AG08395 (cell line): ENCODE measurements around the gene GRIK2.

ENCODE experiments used
- DNase-seq: peaks from one replicate; pipeline ENCODE4 v3.0.0; 2012; ENCODE audit warnings: mixed read lengths, low spot score

GRIK2 gene

DNA sequence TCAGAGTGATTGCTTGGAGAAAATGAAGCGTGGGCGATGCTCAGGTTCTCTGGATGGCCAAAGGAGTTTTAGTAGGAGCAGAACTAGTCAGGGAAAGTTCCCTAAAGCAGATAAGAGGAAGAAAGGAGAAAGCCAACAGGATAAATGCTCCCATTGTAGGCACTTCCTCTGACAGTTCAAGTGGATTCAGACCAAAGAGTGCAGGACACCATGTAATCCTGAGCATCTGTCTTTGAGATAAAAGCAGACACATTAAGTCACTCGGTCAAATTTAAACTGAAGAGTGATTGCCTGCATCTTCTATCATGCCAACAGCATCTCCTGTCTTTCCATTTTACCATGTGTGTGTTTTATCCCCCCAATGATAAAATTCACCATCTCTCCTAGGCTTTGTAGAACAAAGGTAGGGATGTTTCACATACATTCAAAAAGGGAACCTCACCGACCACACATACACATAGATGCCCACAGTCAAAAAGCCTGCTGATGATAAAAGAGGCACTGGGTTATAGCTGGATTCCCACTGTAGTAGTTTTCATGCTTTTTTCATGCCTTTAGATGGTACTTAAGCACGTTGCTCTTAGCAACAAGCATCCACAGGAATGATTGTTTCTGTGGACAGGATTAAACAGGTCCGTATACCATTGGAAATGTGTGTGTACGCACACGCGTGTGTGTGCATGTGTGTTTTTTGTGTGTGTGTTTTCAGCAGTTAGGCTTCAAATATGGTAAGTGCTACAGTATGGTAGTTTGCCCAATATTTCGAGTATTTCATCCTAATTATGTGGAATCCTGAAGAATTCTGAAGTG, 7.0 kb downstream of the GRIK2 start:
- DNase-seq = no peak

DNA sequence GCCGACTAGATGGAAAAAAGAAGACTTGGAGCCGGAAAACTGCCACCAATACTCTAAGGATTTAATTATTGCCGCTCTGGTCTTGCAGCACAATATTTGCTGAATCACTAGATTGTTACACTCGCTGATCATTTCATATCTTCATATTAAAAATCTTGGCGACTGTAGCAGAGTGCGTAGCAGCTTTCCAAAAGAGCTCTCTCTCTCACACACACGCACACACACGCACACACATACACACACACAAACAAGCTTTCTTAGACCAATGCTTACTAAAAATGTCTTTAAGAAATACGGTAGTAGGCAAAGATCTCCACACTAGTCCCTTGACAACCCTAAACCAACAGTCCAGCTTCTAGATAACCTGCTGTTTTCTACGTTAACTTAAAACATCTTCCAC, 7.7 kb downstream of the GRIK2 start:
- DNase-seq = no peak

DNA sequence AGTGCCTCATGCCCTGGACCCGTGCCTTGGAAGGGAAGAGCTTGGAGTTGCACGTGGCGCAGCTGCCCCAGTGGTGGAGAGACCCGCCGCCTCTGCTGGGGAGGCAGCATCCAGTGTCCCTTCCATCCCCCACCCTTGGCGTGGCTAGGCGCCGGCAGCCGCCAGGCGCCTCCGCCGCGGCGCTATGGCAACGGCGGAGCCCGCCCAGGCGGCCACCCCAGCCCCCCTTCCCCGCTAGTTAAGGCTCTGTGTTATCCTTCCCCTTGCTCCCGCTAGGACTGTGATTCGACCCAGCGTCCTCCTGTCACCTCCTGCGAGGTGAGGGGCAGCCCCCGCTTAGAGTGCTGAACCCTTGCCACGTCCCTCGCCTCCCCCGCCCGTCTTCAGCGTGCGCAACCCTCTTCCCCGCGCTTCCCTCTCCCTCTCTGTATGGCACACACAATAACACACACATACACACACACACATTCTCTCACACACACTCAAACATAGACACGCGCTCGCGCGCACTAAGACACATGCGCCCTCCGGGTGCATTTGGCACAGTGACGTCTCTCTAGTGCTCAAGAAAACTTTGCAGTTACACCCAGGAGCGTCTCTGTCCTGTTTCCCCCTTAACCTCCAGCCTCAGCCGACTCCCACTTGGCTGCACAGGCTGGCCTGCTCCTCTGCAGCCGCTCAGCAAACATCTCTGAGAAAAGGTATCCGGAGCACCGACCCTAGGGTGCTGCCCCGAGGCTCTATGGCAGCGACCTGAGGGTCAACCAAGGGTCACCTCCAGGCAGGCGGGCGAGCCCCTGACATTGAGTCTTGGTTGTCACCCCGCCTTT, 8.5 kb downstream of the GRIK2 start:
- peak; percentile 17 for DNase-seq

DNA sequence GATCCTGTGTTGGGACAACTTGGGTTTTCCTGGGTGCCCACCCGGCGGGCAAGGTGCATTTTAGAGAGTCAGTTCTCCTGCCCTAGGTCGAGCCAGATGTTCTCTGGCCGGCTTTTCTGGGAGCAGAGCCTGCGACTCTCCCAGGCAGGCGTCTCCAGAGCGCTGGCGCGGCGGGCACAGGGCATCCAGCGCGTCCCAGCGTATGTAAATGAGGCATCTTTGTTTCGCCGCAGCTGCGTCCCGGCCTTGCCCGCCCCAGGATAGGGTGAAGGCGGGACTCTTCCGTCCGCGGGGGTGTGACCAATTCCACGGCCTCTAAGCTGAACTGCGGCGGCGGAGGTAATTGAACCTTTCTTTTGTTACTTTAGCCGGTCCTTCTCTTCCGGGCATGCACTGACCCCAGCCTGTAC, 9.1 kb downstream of the GRIK2 start:
- no peak for DNase-seq

DNA sequence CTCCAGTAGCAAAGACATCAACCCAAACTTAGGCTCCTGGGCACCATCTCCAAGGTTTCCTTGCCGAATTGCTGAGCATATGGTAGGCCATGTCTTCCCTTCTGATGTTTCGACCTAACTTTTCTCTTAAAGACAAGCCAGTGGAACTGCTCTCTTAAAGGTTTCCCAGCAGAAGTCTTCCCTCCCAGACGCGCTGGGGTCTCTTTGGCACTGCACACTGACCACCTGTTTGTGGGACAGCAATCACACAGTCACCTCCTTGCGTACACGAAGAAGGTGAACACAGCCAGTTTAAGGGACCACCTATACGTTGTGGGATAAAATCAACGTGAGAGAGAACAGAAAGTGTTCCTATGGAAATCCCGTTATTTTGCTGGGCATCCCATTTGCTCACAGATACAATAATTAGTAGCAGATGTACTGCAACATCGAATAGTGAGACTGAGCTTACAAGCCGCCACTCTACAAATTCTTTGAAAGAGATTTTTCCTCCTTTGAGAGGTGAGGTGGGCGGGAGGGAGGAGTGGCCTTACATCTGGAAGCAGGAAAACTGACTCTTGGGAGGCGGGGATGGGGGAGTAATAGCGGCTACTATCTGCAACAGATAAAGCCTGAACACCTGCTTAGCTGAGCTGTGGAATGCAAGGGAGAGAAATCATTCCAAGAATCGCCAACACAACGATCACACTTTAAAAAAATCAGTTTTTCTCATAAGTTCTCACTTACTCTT, 9.9 kb downstream of the GRIK2 start:
- DNase-seq = no peak

DNA sequence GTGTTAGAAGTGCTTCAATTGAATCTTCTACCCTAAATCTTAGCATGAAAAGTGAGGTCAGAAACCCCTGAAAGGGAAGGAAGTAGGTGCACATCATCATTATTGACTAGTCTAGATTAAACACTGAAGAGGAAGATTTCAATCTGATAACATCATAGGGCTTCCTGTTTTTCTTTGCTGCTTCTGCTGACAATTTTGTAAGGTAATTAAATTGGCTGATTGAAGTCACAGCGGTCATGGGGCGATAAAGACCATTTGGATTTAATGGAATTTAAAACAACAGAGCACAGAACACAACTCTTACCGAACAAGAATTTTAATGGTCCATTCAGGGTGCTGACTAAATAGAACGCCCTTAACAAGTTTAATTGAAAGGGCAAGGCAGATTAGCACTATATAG, 11.3 kb downstream of the GRIK2 start:
- no peak for DNase-seq

- no peak for DNase-seq
Measured at GRCh38 chr6:101413773-101414172, 20.3 kb downstream of the GRIK2 start.

DNA sequence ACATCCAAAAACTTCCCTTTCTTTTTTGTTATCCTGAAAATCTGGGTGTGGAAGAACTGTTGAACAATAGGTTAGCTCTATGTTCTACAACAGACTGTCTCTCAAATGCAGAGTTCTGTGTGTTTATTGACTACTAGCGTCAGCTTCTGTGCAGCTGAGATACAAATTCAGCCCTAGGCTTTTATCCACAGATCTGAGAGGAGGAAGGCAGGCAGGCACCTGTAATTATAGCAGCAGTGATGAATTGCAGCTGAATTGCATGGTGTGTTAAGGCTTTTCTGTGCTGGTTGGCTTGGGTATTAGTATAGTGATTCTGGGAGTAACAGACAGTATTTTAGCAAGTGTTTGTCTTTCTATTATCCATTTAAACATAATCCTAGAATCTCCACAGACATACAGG, 24.4 kb downstream of the GRIK2 start:
- no peak for DNase-seq

GRCh38 chr6:101422251-101422650, 28.7 kb downstream of the GRIK2 start:
- DNase-seq = no peak

DNA sequence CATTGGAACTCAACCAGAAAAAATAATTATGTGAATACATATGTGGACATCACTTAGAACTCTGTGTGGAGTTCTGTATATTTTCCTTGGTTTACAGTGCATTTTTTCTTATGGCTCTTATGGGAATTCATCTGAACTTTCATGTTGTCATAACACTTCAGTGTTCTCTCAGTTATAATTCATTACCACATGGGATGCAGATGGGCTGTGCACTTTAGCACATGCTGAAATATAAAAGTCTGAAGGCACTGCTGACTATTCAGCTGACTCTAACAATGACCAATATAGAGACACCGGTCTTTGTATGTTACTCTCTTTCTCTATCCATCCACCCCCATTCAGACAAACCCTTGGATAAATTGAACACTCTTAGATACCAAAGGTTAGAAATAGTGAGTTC, 29.3 kb downstream of the GRIK2 start:
- no peak for DNase-seq

DNA sequence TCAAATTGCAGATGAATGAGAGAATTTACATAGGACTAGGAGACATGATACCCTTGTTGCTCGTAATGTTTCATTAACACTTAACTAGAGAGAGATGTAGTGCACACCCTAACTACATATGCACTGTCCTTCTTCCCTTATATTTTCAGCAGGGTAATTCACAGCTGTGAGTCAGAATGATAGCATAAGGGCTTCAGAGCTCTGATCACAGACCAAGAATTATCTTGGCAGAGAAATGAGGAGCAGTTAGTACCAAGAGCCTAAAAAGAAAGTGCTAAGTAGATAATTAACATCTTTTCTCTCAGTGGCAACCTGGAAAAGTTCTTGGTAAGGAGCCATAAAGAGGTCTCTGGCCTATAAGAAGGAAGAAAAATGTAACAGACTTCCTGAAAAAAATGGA, 35.8 kb downstream of the GRIK2 start:
- peak; percentile 38 for DNase-seq

GRCh38 chr6:101429845-101430244, 36.3 kb downstream of the GRIK2 start:
- no peak for DNase-seq

DNA sequence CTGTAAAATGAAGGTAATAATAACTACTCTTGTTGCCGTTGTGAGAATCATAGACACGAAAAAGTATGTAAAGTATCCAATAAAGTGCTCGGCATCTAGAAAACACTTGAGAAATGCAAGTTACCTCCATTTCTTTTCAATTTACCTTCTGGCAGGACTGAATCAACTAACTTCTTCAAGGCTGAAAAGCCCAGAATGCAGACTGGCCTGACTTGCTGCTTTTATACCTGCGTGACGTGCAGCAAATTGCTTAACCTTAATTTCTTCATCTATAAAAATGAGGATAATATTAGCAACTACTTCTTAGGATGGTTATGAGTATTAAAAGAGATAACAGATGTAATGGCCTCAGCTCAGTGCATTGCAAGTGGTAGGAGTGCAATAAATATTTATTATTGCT, 39.6 kb downstream of the GRIK2 start:
- no peak for DNase-seq

DNA sequence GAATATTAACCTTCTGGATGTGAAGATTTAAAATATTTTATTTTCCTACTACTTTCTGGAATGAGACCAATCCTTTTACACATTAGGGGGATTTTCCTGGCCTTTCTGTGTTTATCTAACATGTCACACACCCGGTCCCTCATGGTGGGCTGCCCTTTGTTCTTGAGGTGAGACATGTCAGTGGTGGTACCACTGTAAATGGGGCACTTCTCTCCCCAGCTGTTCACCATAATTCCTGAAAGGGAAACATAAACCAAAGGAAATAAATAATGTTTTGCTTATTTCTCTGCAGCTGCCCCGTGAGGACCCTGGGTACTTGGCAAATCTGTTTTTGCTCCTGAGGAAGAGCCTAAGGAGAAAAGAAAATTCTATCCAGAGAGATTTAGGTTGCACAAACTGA, 41.1 kb downstream of the GRIK2 start:
- no peak for DNase-seq

DNA sequence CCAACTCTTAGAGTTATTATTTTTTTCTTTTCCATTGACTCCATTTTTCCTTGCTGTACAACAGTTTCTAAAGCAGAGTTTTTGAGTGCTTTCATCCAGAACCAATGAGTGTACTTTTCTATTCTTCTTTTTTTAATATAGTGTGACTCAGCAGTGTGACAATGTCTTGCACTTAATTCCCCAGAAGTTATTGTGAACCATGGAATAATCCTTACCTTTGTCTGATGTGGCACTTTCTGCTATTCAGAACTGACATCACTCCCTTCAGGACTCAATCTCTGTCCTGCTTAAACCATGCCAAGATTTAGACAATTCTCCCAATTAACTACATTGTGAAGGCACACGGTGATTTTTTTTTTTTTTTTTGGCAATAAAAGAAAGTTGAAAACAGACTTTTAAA, 41.5 kb downstream of the GRIK2 start:
- DNase-seq = no peak

DNA sequence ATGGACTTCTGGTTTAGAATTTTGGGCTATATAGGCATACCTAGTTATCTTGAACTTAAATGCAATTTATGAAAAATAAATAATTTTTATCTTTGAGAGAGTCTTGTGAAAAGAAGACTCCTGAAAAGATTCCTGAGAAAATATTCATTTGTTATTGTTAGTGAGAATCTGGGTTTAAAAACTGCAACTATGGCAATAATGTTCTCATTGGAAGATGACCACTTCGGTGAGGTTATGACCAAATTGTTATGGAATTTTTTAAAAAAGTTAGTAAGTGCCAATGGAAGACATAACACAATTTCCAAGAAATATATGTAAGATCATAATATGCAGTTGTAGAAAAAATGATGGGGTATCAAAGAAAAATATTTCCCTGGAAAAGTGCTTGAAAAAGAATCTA, 46.3 kb downstream of the GRIK2 start:
- DNase-seq = no peak

DNA sequence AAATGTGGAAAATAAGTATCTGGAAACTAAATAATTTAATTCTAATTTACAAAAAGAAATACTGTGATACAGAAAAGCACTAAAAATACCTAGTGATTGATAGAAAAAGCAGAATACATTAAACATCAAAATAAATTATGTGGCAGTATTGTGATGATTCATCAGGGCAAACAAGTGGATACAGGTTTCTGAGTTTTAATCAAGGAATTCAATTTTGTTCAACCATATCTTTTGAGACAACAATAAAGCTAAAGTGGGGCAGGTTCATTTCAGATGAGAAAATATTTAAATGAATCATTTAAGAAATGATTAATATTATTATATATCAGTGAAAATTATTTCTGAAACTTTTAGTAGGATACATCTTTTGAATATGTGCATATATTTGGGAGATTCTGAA, 49.8 kb downstream of the GRIK2 start:
- no peak for DNase-seq

GRCh38 chr6:101444717-101445116, 51.2 kb downstream of the GRIK2 start:
- no peak for DNase-seq

- peak; percentile 75 for DNase-seq
Measured at GRCh38 chr6:101445527-101445926, 52.0 kb downstream of the GRIK2 start.

DNA sequence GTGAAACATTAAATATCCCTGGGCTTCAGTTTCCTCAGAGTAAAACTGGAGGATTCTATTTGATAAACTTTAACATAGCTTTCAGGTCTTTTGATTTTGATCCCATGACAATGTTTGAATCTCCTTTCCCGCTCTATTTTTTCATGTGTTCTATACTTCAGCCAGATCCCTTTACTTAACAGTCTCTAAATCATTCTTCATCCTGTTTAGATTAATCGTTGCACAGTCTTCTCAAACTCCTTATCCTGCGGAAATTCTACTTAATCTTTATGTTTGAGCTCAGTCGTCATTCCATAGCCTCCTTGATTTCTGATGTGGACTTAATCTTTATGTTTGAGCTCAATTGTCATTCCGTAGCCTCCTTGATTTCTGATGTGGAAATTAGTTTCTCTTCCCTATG, 57.4 kb downstream of the GRIK2 start:
- DNase-seq = no peak

DNA sequence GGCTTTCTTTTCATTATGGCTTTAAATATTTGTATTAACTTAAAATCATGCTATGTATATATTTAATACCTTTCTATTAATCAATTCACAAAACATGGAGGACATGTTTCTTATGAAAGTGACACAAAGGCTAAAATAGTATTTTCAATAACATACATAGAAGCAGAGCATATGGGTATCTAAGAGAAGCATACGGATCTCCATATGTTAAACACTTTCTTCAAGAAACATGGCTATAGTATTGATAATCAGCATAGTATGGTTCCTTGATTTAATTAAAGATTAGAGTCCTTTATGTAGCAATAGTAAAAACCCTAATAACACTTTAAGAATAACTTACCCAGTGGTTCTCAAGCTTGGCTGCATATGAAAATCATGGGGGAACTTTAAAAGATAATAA, 58.5 kb downstream of the GRIK2 start:
- no peak for DNase-seq

GRCh38 chr6:101453221-101453620, 59.7 kb downstream of the GRIK2 start:
- DNase-seq = no peak
